WERI-Rb-1 (cell line): ENCODE data around the gene ATP11A.

Source experiments
- DNase-seq: peaks from one replicate; pipeline ENCODE4 v3.0.0-alpha.2; 2020
- H3K27ac ChIP-seq: fragments of 250-450 bp; sonication (Bioruptor Pico); 2 replicates; pipeline ENCODE4 v1.5.1; 2020; ENCODE audit warnings: mild to moderate bottlenecking, moderate library complexity
- H3K27me3 ChIP-seq: fragments of 250-450 bp; sonication (Bioruptor Pico); 2 replicates; pipeline ENCODE4 v1.5.1; 2021; ENCODE audit warnings: mild to moderate bottlenecking, low read depth, moderate library complexity; ENCODE audit not compliant: insufficient read depth, severe bottlenecking
- H3K36me3 ChIP-seq: fragments of 250-450 bp; sonication (Bioruptor Pico); 2 replicates; pipeline ENCODE4 v1.5.1; 2020; ENCODE audit warnings: mild to moderate bottlenecking, moderate library complexity
- H3K4me3 ChIP-seq: 2 replicates; pipeline ENCODE4 v1.5.1; 2011; ENCODE audit warnings: low read depth, mild to moderate bottlenecking, control low read depth, low read length
- H3K9me3 ChIP-seq: fragments of 250-450 bp; sonication (Bioruptor Pico); 2 replicates; pipeline ENCODE4 v1.5.1; 2021; ENCODE audit warnings: mild to moderate bottlenecking, moderate library complexity; ENCODE audit not compliant: severe bottlenecking
- CTCF ChIP-seq: IDR thresholded peaks from 2 replicates; pipeline ENCODE4 v1.5.1; 2011; ENCODE audit warnings: low read depth, mild to moderate bottlenecking, control low read depth, inconsistent platforms, low read length

ATP11A gene

DNA sequence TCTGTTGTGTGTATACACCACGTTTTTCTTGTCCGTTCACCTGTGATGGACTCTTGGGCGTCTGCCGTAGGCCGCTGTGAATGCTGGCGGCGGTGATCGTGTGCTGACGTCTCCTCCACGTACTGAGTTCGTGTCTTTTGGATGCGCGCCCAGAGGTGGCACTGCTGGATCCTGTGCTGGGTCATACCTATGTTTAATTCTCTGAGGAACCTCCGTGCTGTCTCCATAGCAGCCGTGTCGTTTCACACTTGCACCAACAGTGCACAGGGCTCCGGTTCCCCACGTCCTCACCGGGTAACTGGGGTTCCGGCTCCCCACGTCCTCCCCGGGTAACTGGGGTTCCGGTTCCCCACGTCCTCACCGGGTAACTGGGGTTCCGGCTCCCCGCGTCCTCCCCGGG lies 56.2 kb downstream of the ATP11A start:
- no peak overlapping the region for H3K27ac ChIP-seq
- TF ChIP-seq CTCF: no peak

DNA sequence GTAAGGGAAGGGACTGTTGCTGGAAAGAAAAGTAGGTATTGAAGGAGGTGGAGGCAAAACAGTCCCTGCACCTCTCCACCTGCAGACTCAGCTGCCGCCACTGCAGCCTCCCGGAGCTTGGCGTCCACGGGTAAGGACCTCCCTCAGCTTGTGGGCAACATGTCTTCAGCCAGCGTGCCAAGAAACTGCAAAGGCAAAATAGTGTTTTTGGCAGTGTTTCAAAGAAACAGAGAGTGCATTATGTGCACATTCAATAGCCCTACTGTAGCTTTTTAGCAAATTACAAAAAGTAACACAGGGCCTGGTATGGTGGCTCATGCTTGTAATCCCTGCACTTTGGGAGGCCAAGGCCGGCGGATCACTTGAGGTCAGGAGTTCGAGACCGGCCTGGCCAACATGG lies 57.4 kb downstream of the ATP11A start:
- Histone ChIP-seq H3K4me3 (no peak overlapping the region), H3K9me3 (no peaks in the 10 kb centered on the region), H3K27me3 (no peaks in the 10 kb centered on the region), H3K36me3 (no peaks in the 10 kb centered on the region), H3K27ac (no peak overlapping the region)
- DNase-seq: no peak
- TF ChIP-seq CTCF: no peak

More for the DNA sequence above, 56.2 kb downstream of the ATP11A start:
- Histone ChIP-seq H3K36me3 (no peaks in the 10 kb centered on the region), H3K27me3 (no peaks in the 10 kb centered on the region), H3K4me3 (no peak overlapping the region), H3K9me3 (no peaks in the 10 kb centered on the region)
- DNase-seq: no peak

DNA sequence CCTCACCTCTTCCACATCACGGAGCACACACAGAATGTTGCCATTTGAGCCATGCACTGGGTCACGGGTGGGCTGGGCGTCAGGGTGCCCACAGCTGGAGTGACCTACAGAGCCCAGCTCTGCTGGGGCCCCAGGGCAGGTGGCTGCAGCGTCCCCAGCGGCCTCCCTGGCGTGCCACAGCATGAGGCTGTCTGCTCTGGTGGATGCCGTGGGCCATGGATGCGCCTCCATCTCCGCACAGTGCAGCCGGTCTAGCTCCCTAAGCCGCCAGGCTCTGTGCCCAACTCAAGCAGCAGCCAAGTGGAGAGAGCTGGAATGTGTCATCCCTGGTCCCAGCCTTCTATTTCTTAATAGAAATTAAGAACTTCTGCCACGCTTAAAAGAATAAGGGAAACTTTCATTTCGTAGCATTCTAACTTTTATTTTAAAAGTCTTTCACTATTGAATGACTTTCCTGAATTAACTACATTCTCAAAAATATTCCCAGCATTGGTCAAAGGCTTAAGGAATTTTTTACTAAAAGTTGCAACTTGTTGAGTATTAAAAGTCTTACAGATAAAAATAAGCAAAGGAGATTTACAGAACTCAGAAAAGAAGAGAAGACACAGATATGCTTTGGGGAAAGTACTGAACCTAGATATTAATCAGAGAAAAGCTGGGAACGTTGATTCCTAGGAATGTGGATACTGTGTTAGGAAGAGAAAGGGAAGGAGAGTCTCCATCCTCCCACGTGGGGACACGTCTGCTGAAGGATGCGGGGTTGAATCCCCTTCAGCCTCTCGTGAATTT lies 59.3 kb downstream of the ATP11A start:
- H3K9me3 ChIP-seq: no peaks in the 10 kb centered on the region
- no peak for TF ChIP-seq CTCF

DNA sequence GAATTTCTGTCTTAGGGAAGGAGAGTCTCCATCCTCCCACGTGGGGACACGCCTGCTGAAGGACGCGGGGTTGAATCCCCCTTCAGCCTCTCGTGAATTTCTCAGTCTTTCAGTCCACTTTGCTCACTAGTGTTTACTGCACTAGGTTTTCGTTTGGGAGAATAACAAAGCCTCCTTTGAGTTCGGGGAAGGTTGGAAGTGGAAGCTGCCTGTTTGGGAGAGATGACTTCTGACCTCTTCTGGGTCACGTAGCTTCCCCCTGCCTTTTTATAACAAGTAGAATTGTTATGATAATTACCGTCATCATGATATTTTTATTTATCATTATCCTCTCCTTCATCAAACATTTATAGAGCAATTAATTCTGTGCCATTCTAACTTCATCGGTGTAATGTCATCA lies 60.7 kb downstream of the ATP11A start:
- Histone ChIP-seq H3K36me3 (no peaks in the 10 kb centered on the region), H3K27me3 (no peaks in the 10 kb centered on the region), H3K27ac (no peak overlapping the region), H3K4me3 (no peak overlapping the region), H3K9me3 (no peaks in the 10 kb centered on the region)
- no peak for DNase-seq
- no peak for TF ChIP-seq CTCF

More for the DNA sequence above, 59.3 kb downstream of the ATP11A start:
- no peaks in the 10 kb centered on the region for H3K27me3 ChIP-seq
- no peaks in the 10 kb centered on the region for H3K36me3 ChIP-seq
- no peak for DNase-seq
- H3K27ac ChIP-seq: no peak overlapping the region
- no peak overlapping the region for H3K4me3 ChIP-seq

- Histone ChIP-seq H3K27me3 (no peaks in the 10 kb centered on the region), H3K36me3 (no peaks in the 10 kb centered on the region), H3K9me3 (no peaks in the 10 kb centered on the region), H3K4me3 (no peak overlapping the region), H3K27ac (no peak overlapping the region)
- DNase-seq: no peak
- no peak for TF ChIP-seq CTCF
Measured at GRCh38 chr13:112751617-112752016, 61.8 kb downstream of the ATP11A start.

DNA sequence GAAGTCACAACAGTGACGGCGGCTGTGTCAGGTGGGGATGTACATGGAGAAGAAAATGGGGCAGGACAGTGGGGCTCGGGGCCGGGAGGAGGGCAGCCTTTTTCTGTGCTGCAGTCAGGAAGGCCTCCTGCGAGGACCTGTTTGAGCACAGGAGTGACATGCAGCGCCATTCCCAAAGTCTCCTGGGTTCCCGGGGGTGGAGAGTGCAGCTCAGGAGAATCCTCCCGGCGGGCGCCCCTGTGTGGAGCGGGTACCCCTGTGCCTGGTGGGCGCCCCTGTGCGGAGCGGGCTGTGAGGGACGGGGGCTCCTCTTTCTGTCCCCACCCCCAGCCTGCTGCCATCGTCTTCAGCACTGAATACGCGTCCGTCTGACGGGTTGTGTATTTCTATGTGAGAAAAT lies 62.4 kb downstream of the ATP11A start:
- no peak for DNase-seq
- no peak overlapping the region for H3K4me3 ChIP-seq
- H3K36me3 ChIP-seq: no peaks in the 10 kb centered on the region
- H3K9me3 ChIP-seq: no peaks in the 10 kb centered on the region
- TF ChIP-seq CTCF: no peak
- no peaks in the 10 kb centered on the region for H3K27me3 ChIP-seq
- H3K27ac ChIP-seq: no peak overlapping the region
